Trophoblast cell (in vitro differentiated cells and primary cell): ENCODE measurements around the gene MT1G.
"Not testable (repeated sequence)": the region's sequence is repeated elsewhere in the genome, so short reads cannot be mapped to it uniquely, and the experiment has no call there.

Experiments used
- DNase-seq, 2 donors: peaks; one replicate each; pipeline ENCODE4 v3.0.0-alpha.2; 2016
- H2AFZ ChIP-seq: 2 replicates; pipeline ENCODE4 v1.6.1; 2013; ENCODE audit warnings: low read length, moderate library complexity, mild to moderate bottlenecking; ENCODE audit not compliant: insufficient read depth, poor library complexity
- H2AK5ac ChIP-seq: 2 replicates; pipeline ENCODE4 v1.6.1; 2013; ENCODE audit warnings: mild to moderate bottlenecking, low read length
- H2BK120ac ChIP-seq: 2 replicates; pipeline ENCODE4 v1.6.1; 2013; ENCODE audit warnings: low read length, mild to moderate bottlenecking, moderate library complexity; ENCODE audit not compliant: insufficient read depth, poor library complexity
- H2BK12ac ChIP-seq: 2 replicates; pipeline ENCODE4 v1.6.1; 2013; ENCODE audit warnings: mild to moderate bottlenecking, low read length, moderate library complexity
- H2BK5ac ChIP-seq: 2 replicates; pipeline ENCODE4 v1.6.1; 2013; ENCODE audit warnings: low read length, low read depth, moderate library complexity, mild to moderate bottlenecking; ENCODE audit not compliant: poor library complexity
- H3K14ac ChIP-seq: 2 replicates; pipeline ENCODE4 v1.6.1; 2013; ENCODE audit warnings: mild to moderate bottlenecking, low read length
- H3K18ac ChIP-seq: 2 replicates; pipeline ENCODE4 v1.6.1; 2013; ENCODE audit warnings: mild to moderate bottlenecking, low read length
- H3K23ac ChIP-seq: 2 replicates; pipeline ENCODE4 v1.6.1; 2013; ENCODE audit warnings: low read length
- H3K27ac ChIP-seq: 2 replicates; pipeline ENCODE4 v1.5.1; 2013; ENCODE audit warnings: low read depth, mild to moderate bottlenecking, inconsistent platforms, low read length, moderate library complexity
- H3K27me3 ChIP-seq: 2 replicates; pipeline ENCODE4 v1.6.1; 2013; ENCODE audit warnings: inconsistent platforms, mild to moderate bottlenecking, low read length, moderate library complexity; ENCODE audit not compliant: insufficient read depth
- H3K36me3 ChIP-seq, 2 experiments: 1 replicate in 1 of 2; 2 replicates in 1 of 2; pipeline ENCODE4 v1.6.1; 2013; ENCODE audit warnings: low read length in 2 of 2, mild to moderate bottlenecking in 2 of 2, moderate library complexity in 1 of 2; ENCODE audit not compliant: insufficient read depth in 2 of 2, control insufficient read depth in 1 of 2
- H3K4ac ChIP-seq: 2 replicates; pipeline ENCODE4 v1.6.1; 2013; ENCODE audit warnings: low read depth, mild to moderate bottlenecking, low read length, moderate library complexity
- H3K4me1 ChIP-seq, 2 experiments: 1 replicate in 1 of 2; 2 replicates in 1 of 2; pipeline ENCODE4 v1.6.1; 2013; ENCODE audit warnings: low read length in 2 of 2, mild to moderate bottlenecking in 2 of 2, moderate library complexity in 1 of 2; ENCODE audit not compliant: insufficient read depth in 2 of 2, control insufficient read depth in 1 of 2
- H3K4me2 ChIP-seq: 2 replicates; pipeline ENCODE4 v1.6.1; 2013; ENCODE audit warnings: inconsistent platforms, mild to moderate bottlenecking, low read length, moderate library complexity
- H3K4me3 ChIP-seq: 2 replicates; pipeline ENCODE4 v1.5.1; 2013; ENCODE audit warnings: mild to moderate bottlenecking, low read depth, low read length, inconsistent platforms
- H3K79me1 ChIP-seq: one replicate; pipeline ENCODE4 v1.6.1; 2013; ENCODE audit warnings: low read length
- H3K79me2 ChIP-seq: 2 replicates; pipeline ENCODE4 v1.6.1; 2013; ENCODE audit warnings: low read length, mild to moderate bottlenecking; ENCODE audit not compliant: control insufficient read depth, insufficient read depth, poor library complexity
- H3K9ac ChIP-seq: 2 replicates; pipeline ENCODE4 v1.6.1; 2013; ENCODE audit warnings: mild to moderate bottlenecking, low read length
- H3K9me3 ChIP-seq: 2 replicates; pipeline ENCODE4 v1.6.1; 2013; ENCODE audit warnings: low read depth, mild to moderate bottlenecking, control low read depth, inconsistent platforms, low read length; ENCODE audit not compliant: insufficient read depth
- H4K12ac ChIP-seq: 2 replicates; pipeline ENCODE4 v1.6.1; 2013; ENCODE audit warnings: low read depth, mild to moderate bottlenecking, low read length, moderate library complexity
- H4K8ac ChIP-seq: 2 replicates; pipeline ENCODE4 v1.6.1; 2013; ENCODE audit warnings: low read depth, mild to moderate bottlenecking, low read length, moderate library complexity
- H4K91ac ChIP-seq: one replicate; pipeline ENCODE4 v1.6.1; 2013; ENCODE audit warnings: low read depth, mild to moderate bottlenecking, low read length, moderate library complexity
- WGBS: extraction: QIAGEN DNeasy Blood & Tissue Kit; methylation state at CpG from one replicate; pipeline ENCODE4 v1.1.7; 2013; ENCODE audit warnings: missing lambda C conversion rate; ENCODE audit not compliant: insufficient read length, insufficient coverage; ENCODE audit errors: extremely low coverage; 5-methylcytosine and 5-hydroxymethylcytosine counted together

Gene MT1G

DNA sequence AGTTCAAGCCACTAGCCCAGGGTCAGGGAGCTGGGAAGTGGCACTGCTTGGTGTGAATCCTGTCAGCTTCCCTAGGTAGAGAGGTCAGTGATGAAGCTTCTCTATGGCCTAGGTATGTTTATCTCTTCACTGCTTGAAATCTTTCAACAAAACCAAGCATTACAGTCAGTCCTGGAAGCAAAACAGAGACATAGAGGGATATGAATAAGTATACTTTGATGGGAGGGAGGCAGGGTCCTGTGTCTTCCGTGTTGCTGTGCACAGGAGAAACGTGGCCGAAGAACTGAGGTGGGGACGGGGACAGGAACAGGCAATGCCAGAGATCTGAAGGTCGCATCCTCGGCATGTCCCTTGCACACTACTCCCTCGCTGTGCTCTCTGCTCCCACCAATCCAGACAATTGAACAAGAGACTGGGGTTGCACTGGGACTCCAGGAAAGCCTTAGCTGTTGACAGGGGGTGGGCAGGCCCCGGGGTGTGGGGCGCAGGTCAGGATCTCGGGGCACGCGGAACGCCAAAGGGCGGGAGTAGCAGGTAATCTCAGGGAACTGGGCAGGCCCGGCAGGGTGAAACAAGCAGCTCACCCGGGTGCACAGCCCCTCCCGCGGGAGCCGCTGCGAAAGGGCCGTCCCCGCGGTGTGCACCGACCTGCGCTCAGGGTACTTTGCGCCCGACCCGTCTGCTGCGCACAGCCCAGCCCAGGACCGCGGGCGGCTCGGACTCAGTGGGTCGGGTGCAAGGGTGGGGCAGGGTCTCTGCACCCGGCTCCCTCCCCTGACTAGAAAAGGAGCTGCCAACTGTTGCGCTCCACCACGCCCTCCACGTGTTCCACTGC, 1.4 kb upstream of the MT1G start, which contains the start of gene MT1H:
Gene MT1H, plus strand, starts transcription at position 810 of the 835 bp plus-strand sequence. CDS start 71 bp downstream, outside the sequence.
- no peak for DNase-seq
- Histone ChIP-seq H3K4ac (no peak within 1 kb of the TSS), H4K8ac (no peak within 1 kb of the TSS), H2BK12ac (no peak within 1 kb of the TSS), H3K79me2 (no peaks in the 10 kb centered on the region), H4K12ac (no peak within 1 kb of the TSS), H4K91ac (no peak within 1 kb of the TSS), H2AFZ (no peak within 1 kb of the TSS), H3K79me1 (no peaks in the 10 kb centered on the region), H2AK5ac (no peak within 1 kb of the TSS), H3K36me3 (peaks cover 0 to 2% of the 10 kb centered on the region in 2 experiments), H3K18ac (no peak within 1 kb of the TSS), H3K4me2 (no peak within 1 kb of the TSS), H3K9ac (no peak within 1 kb of the TSS), H3K4me1 (peaks cover 0 to 3% of the 10 kb centered on the region in 2 experiments), H3K23ac (no peak within 1 kb of the TSS), H2BK5ac (no peak within 1 kb of the TSS), H3K9me3 (peaks cover 7% of the 10 kb centered on the region), H3K4me3 (no peak within 1 kb of the TSS), H3K14ac (no peak within 1 kb of the TSS), H2BK120ac (no peak within 1 kb of the TSS), H3K27me3 (peaks cover 64% of the 10 kb centered on the region), H3K27ac (no peak within 1 kb of the TSS)
- no CpG with 5 or more reads among the region's 38 CpGs for WGBS

DNA sequence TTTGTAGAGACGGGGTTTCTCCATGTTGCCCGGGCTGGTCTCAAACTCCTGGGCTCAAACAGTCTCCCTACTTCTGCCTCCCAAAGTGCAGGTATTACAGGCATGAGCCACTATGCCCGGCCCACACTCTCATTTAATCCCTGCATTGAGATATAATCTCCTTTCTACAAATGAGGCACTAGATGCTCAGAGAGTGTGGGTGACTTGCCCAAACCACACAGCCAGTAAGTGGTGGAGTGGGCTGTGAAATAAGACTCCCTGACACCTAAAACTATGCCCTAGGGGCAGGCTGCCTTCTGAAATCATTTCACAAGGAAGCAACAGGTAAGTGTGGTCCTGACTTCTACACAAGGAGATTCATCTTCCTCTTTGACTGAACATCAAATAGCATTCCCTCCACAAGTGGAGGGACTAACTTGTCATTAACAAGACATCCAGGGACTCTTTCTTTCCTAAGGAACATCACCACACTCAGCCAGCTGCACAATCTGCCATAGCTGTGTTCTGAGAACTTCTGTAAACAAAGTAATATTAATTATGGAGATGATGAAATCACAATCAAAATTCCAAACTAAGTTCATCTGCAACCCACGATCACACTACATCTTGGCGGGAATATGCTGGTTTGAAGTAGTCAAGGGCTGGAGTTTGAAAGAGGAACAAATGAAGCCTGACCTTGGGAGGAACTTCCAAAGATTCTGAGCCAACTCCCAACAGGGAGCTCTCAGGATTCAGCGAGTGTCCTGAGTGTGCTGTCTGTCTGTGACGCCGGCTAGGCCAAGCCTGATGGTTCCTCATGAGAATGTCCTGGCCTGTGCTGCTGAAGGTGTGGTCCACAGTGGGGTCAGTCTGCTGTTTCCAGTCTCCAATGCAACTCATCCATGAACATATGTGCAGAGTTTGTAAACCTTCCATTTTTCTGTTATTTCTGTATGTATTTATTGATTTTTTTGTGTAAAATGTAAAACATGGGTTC, 2.3 kb downstream of the MT1G start:
- not testable (repeated sequence) for H3K14ac ChIP-seq, H3K79me1 ChIP-seq, H3K36me3 ChIP-seq, H3K79me2 ChIP-seq, H3K4ac ChIP-seq, H4K91ac ChIP-seq, H3K4me1 ChIP-seq, H3K4me3 ChIP-seq, H3K23ac ChIP-seq, H2AK5ac ChIP-seq, DNase-seq, H3K9ac ChIP-seq, H2BK12ac ChIP-seq, H2BK5ac ChIP-seq, H4K12ac ChIP-seq, H3K4me2 ChIP-seq, H3K18ac ChIP-seq, H3K27ac ChIP-seq, H3K9me3 ChIP-seq, H2AFZ ChIP-seq, H2BK120ac ChIP-seq, H4K8ac ChIP-seq
- peaks cover 71% of the 10 kb centered on the region for H3K27me3 ChIP-seq
- WGBS, result no CpG with 5 or more reads among the region's 8 CpGs

DNA sequence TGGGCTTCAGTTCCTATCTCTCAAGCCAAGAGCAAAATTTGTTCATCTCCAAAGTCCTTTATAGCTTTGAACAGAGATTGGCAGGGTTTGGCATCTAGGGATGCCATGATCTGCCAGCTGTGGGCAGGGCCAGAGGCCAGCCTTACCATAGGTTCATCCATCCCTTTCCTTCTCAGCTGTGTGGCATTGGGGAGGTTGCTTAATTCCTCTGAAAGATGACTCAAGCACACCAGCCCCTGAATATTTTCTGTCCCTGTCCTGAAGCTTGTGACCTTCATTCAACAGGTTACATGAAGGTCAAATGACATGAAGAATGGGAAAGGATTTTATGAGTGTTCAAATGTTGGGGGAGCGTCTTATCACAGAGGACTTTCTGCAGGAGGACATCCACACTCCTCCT, 3.4 kb downstream of the MT1G start:
- Histone ChIP-seq H3K4me2 (no peak overlapping the region), H3K4ac (no peak overlapping the region), H3K18ac (no peak overlapping the region), H3K79me2 (no peaks in the 10 kb centered on the region), H3K27me3 (peaks cover 62% of the 10 kb centered on the region), H2AK5ac (no peak overlapping the region), H2BK12ac (no peak overlapping the region), H3K4me3 (no peak overlapping the region), H3K79me1 (no peaks in the 10 kb centered on the region), H3K23ac (no peak overlapping the region), H4K8ac (no peak overlapping the region), H3K4me1 (peaks cover 0 to 5% of the 10 kb centered on the region in 2 experiments), H2BK5ac (no peak overlapping the region), H3K9me3 (peaks cover 4% of the 10 kb centered on the region), H3K27ac (no peak overlapping the region), H3K9ac (no peak overlapping the region), H4K12ac (no peak overlapping the region), H3K36me3 (no peaks in the 10 kb centered on the region), H2BK120ac (no peak overlapping the region), H3K14ac (no peak overlapping the region), H4K91ac (no peak overlapping the region), H2AFZ (no peak overlapping the region)
- no CpG with 5 or more reads among the region's 1 CpG for WGBS
- DNase-seq, result no peak
